HG02970 (cell line): ENCODE data around the gene LRRC59.

Source experiments
- ATAC-seq: cut with Tn5 transposase; IDR thresholded peaks from one replicate; pipeline ENCODE4 v1.9.1; 2021; ENCODE audit warnings: mild to moderate bottlenecking, moderate library complexity, moderate number of reproducible peaks; ENCODE audit not compliant: unreplicated experiment, low FRiP score

Gene LRRC59

DNA sequence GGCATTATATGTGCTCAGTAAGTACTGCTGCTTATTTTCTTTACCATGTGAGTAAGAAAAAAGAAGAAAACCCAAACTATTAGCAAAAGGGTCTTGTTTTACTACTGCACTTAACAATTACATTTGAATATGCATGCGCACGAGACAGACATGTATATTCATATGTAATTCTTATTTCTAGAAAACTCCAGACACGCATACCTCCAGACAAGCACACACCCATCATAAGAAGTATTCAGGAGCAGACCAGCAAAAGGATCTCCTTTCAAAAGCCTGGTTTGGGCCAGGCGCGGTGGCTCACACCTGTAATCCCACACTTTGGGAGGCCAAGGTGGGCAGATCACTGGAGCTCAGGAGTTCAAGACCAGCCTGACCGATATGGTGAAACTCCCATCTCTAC is 7.8 kb downstream of the LRRC59 start:
- ATAC-seq, result no peak

GRCh38 chr17:50388728-50389127 is 8.6 kb downstream of the LRRC59 start:
- ATAC-seq, result no peak

GRCh38 chr17:50386510-50386909 is 10.8 kb downstream of the LRRC59 start:
- no peak for ATAC-seq

GRCh38 chr17:50382931-50383330 is 14.4 kb downstream of the LRRC59 start:
- no peak for ATAC-seq

DNA sequence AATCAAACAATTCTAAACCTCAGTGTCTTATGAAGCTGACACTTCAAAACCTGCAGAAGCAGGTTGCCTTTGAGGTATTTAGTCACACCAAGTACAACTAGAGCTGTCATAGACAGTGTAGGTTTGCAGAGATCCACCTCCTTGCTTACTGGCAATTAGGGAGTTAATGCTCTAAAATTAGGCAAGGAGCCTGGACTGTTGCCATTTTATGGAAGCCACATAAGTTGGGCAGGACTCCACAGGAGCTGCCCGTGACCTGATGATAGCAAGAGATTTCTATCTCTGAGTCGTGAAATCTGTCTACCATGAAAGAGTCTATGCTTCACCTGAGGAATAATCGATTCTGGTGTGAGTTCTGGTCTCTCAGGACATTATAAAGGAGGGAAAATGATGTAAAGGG is 15.4 kb downstream of the LRRC59 start:
- no peak for ATAC-seq

- ATAC-seq, result no peak
These were observed 16.0 kb downstream of the LRRC59 start for GRCh38 chr17:50381260-50381815.

DNA sequence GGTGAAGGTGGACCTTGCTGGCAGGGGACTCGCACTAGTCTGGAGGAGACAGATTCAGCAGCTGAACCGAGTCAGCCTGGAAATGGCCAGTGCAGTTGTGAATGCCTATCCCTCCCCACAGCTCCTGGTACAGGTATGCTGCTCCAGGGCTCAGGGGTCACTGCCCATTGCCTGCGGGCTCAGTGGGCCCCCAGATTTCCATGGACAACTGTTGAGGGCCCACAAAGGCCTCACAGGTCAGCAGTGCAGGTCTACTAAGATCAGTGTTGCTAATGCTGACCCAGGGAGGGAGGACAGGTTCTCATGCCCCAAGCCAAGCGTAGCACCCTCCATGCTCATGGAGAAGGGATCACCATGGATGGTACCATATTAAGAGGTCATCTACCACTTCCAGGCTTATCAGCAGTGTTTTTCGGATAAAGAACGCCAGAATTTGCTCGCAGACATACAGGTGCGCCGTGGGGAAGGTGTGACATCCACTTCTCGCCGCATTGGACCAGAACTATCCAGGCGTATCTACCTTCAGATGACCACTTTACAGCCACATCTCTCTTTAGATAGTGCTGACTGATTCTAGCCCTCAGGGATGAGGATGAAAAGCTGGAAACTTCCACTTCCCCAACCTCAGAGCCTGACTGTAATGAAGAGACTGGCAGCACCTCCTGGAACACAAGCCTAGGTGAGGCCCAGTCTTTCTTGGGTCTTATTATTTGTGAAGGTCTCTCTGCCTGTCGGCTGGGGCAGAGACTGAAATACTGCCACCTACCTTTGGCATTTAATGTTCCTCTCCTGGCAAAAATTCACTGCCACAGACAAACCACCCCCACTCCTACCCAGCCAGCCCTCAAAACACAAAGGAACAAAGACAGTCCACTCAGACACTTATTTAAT is 16.7 kb downstream of the LRRC59 start:
- ATAC-seq, result no peak

DNA sequence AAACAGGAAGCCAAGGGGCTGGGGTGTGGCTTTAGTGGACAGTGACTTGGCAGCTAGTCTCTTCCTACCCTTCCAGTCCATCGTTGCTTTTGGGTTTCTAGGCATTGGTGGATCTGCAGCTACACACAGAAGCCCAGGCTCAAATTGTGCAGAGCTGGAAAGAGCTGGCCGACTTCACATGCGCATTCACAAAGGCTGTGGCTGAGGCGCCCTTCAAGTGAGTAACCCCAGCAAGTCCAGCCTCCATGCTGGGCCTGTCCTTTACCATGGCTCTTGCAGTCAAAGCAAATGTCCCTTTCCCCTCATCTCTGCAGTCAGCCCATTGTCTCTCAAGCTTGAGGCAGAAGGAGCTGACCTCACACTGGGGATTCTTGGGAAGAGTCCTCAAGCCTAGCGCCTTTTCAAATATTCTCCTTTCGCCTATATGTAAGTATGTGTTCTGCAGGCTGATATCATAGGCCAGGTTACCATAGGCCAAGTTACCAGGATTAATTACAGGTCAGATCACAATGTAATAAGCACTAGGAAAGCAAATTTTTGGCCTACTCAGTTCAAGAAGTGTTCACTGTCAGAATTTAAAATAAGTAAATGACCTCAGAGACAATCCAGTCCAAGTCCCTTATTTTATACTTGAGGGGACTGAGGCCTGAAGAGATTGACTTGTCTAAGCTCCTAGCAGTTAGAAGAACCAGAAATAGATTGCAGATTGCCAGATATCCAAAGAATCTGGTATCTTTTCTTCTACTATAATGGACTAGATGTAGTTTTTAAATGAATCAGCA is 17.8 kb downstream of the LRRC59 start:
- no peak for ATAC-seq

DNA sequence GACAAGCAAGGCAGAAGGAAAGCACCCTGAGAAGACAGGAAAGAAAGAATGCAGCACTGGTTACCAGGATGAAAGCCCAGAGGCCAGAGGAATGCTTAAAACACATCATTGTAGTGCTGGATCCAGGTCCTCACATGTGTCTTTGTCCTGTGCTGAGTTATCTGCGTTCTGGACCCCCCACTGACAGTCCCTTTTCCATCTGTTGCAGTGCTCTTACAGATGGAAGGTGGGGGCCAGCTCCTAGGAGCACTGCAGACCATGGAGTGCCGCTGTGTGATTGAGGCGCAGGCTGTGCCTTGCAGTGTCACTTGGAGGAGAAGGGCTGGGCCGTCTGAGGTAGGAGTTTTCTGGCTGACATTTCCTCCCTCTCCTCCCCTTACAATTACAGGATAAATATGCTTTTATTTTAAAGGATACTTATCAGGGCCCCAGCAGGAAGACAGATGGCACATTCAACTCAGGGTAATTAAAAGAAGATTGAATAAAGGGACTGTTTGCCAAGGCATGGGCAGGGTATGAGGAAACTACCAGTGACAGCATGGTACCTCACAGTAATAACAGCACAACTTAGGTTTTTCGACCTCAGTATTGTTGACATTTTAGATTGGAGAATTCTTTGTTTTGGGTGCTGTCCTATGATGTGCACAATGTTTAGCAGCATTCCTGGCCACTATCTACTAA is 21.3 kb downstream of the LRRC59 start:
- no peak for ATAC-seq

DNA sequence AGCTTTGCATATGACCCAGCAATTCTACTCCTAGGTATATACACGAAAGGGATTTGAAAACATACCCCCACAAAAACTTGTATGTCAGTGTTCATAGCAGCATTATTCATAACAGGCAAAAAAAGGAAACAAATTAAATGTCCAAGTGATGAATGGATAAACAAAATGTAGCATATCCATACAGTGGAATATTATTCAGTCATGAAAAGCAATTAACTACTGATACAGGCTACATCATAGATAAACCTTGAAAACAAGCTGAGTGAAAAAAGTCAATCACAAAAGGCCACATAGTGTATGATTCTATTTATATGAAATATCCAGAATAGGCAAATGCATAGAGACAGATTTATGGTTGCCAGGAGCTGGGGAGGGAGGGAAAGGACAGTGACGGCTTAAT is 23.6 kb downstream of the LRRC59 start:
- no peak for ATAC-seq

GRCh38 chr17:50372758-50373556 is 24.4 kb downstream of the LRRC59 start, which contains the start of the genes EME1 and MRPL27:
EME1 (plus strand) TSS chr17:50373229; CDS start chr17:50375209, 1,980 bp downstream.
MRPL27 (minus strand) TSS chr17:50373184; CDS start chr17:50373170, 14 bp downstream.
- ATAC-seq, result peak; percentile 79

DNA sequence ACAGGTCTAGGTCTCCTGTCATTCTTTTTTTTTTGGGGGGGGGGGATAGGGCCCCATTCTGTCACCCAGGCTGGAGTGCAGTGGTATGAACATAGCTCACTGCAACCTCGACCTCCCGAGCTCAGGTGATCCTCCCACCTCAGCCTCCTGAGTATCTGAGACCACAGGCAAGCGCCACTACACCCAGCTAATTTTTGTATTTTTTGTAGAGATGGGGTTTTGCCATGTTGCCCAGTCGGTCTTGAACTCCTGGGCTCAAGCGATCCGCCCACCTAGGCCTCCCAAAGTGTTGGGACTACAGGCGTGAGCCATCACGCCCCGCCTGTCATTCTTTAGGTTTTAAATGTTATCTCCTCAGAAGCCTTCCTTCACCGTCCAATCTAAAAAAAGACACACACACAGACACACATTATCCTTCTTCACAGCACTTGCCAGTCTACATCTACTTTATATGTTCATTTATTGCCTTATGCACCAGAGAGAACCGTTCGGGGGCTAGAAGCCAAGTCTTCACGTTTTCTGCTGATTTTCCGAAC is 25.0 kb downstream of the LRRC59 start:
- no peak for ATAC-seq

- no peak for ATAC-seq
These were observed 25.8 kb downstream of the LRRC59 start for GRCh38 chr17:50371526-50371925.

DNA sequence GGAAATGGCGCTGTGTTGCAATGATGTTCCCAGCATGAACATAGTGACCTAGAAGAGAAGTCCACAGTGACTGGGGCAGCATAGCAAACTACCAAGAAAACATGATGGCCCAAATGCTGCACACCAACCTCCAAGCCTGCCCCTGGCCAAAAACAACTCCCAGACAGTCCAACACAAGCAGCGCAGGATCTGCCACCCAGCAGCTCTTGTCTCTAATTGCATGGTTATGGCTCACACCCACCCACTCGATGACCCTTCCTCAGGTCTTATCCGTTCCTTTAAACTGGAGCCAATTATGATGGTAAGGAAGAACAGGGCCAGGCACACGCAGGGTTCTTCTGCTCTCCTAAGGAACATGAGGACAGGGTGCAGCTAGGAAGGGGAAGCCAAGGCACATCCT is 27.3 kb downstream of the LRRC59 start:
- ATAC-seq, result no peak

- ATAC-seq, result no peak
These were observed 29.9 kb downstream of the LRRC59 start for GRCh38 chr17:50367401-50367800.

DNA sequence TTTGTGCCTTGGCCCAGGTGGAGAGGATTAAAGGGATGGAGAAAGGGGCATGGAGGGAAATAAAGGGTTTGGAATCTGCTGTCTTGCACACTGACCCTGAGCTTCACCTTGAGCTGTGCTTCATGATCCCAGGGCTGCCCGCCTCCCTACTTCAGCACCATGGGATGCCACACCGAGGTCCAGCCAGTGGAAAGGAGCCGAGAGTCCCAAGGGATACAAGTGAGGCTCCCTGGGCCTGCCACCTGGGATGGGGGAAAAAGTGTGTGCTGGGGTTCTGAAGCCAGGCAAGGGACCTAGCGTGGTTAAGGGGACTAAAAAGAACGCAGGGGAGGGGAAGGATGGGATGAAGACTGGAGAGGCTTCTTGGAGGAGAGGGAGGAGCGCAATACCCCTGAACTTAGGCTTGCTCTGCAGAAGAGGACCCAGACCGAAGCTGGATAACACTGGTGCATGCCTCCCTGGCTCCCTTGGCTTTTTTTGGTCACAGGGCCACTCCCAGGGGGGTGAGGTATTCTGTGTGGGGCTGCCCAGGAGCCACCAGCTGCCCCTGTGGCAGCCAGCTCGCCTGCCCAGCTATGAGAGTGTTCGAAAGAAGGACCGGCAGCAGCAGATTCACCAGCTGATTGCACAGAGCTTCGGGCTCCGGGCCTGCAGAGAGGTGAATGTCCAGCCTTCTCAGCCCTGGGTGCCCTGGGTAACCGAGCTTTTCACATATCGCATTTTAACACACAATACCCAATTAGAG is 31.5 kb downstream of the LRRC59 start:
- ATAC-seq, result no peak

DNA sequence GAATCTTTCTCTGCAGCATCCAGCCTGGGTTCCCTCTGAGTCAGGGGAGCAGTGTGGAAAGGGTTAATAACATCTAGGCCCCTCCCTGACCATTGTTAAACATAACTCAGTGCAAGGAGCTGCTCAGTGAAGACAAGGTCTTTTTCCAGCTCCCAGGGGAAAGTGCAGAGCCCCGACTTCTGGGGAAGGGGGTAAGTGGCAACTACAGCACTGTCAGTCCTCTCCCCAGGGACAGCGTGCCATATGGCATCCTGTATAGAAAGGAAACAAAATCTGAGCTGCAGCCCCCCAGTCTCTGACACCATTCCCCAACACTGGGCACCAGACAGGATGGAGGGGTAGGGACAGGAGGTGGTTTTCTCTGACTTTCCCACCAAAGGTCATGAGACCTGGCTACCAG is 32.2 kb downstream of the LRRC59 start:
- no peak for ATAC-seq

- no peak for ATAC-seq
These were observed 32.6 kb downstream of the LRRC59 start for GRCh38 chr17:50364715-50365114.

GRCh38 chr17:50364061-50364458 is 33.3 kb downstream of the LRRC59 start:
- ATAC-seq, result no peak
